HepG2 (cell line): ENCODE measurements around the gene ACTR1B.

ENCODE experiments used
- CEBPB ChIP-seq: IDR thresholded peaks from 2 replicates; pipeline ENCODE4 v1.6.1; 2011; ENCODE audit warnings: low read depth, low read length, improper control_type of control experiment, borderline replicate concordance
- CEBPG ChIP-seq: IDR thresholded peaks from 2 replicates; pipeline ENCODE4 v1.6.1; 2016
- CREB1 ChIP-seq, 2 experiments: fragments of 450-650 bp in 1 of 2; IDR thresholded peaks; 2 replicates each; pipeline ENCODE4 v1.6.1; 2016 to 2017; ENCODE audit warnings: control low read depth in 1 of 2, mild to moderate bottlenecking in 1 of 2, missing compliant biosample characterization in 1 of 2, missing genetic modification characterization in 1 of 2
- CTCF ChIP-seq: sonication (generic); formaldehyde crosslinking; IDR thresholded peaks from 2 replicates; pipeline ENCODE4 v1.5.0; 2020; ENCODE audit warnings: mild to moderate bottlenecking, missing genetic modification reagents, moderate library complexity
- EP300 ChIP-seq, 3 experiments: sonication (generic) in 1 of 3; formaldehyde crosslinking in 1 of 3; IDR thresholded peaks; 2 replicates each; pipeline versions ENCODE4 v1.5.1 to v1.6.1; 2011 to 2020; ENCODE audit warnings: low read depth in 2 of 3, low read length in 2 of 3, borderline replicate concordance in 1 of 3, improper control_type of control experiment in 1 of 3, mild to moderate bottlenecking in 1 of 3, missing genetic modification reagents in 1 of 3, moderate library complexity in 1 of 3
- ETV6 ChIP-seq: sonication (generic); formaldehyde crosslinking; conservative IDR thresholded peaks from 2 replicates; pipeline ENCODE4 v1.4.0; 2020; ENCODE audit warnings: missing genetic modification reagents
- FOXJ3 ChIP-seq: sonication (generic); formaldehyde crosslinking; IDR thresholded peaks from 2 replicates; pipeline ENCODE4 v1.4.0; 2020; ENCODE audit warnings: missing genetic modification reagents, mild to moderate bottlenecking, borderline replicate concordance
- GABPA ChIP-seq, 2 experiments: IDR thresholded peaks; 2 replicates each; pipeline ENCODE4 v1.6.1; 2011 to 2016; ENCODE audit warnings: low read depth in 2 of 2, low read length in 1 of 2, missing biosample characterization in 1 of 2, missing genetic modification characterization in 1 of 2
- KAT7 ChIP-seq: IDR thresholded peaks from 2 replicates; pipeline ENCODE4 v1.6.1; 2018; ENCODE audit warnings: borderline replicate concordance, missing compliant biosample characterization
- POLR2A ChIP-seq, 2 experiments: IDR thresholded peaks; 2 replicates each; pipeline ENCODE4 v1.6.1; 2011; ENCODE audit warnings: low read depth in 2 of 2, low read length in 2 of 2, mild to moderate bottlenecking in 1 of 2, moderate library complexity in 1 of 2; ENCODE audit not compliant: insufficient read depth in 1 of 2
- TARDBP ChIP-seq: sonication (generic); formaldehyde crosslinking; IDR thresholded peaks from 2 replicates; pipeline ENCODE4 v1.8.0; 2022; ENCODE audit warnings: mild to moderate bottlenecking, missing genetic modification reagents
- ZNF180 ChIP-seq: sonication (generic); formaldehyde crosslinking; IDR thresholded peaks from 2 replicates; pipeline ENCODE4 v1.4.0; 2020; ENCODE audit warnings: low read depth, missing genetic modification reagents, borderline replicate concordance
- ZNF563 ChIP-seq: sonication (generic); formaldehyde crosslinking; IDR thresholded peaks from 2 replicates; pipeline ENCODE4 v1.8.0; 2022; ENCODE audit warnings: mild to moderate bottlenecking, moderate library complexity, missing genetic modification reagents
- TF ChIP-seq, protein P1 (sequence below): sonication (generic); formaldehyde crosslinking; IDR thresholded peaks from 2 replicates; pipeline ENCODE4 v1.5.0; 2020; ENCODE audit warnings: mild to moderate bottlenecking, missing genetic modification reagents

GRCh38 chr2:97703741-97704140 lies 39.9 kb upstream of the ACTR1B start:
- TF ChIP-seq CTCF (CRISPR knock-in tag) (no peak), FOXJ3 (CRISPR knock-in tag) (no peak), CEBPB (no peak), CREB1 (IDR thresholded peaks at IDR 0.05) (no peak), CREB1 (CRISPR knock-in tag; IDR thresholded peaks at IDR 0.05) (no peak), EP300 (IDR thresholded peaks at IDR 0.05; ENCODE audit: low read depth in 2 of 2, low read length in 2 of 2) (no peak), EP300 (CRISPR knock-in tag; IDR thresholded peaks at IDR 0.05; ENCODE audit: borderline replicate concordance) (no peak), KAT7 (CRISPR knock-in tag) (no peak), CEBPG (no peak), POLR2A (IDR thresholded peaks at IDR 0.05; ENCODE audit: insufficient read depth in 1 of 2, low read depth in 2 of 2, low read length in 2 of 2) (no peak), ZNF180 (no peak), ETV6 (CRISPR knock-in tag) (no peak), TARDBP (CRISPR knock-in tag) (no peak), GABPA (IDR thresholded peaks at IDR 0.05; ENCODE audit: low read depth, low read length) (no peak), GABPA (CRISPR knock-in tag; IDR thresholded peaks at IDR 0.05; ENCODE audit: low read depth) (no peak), ZNF563 (CRISPR knock-in tag) (no peak)
- TF ChIP-seq, protein P1, sequence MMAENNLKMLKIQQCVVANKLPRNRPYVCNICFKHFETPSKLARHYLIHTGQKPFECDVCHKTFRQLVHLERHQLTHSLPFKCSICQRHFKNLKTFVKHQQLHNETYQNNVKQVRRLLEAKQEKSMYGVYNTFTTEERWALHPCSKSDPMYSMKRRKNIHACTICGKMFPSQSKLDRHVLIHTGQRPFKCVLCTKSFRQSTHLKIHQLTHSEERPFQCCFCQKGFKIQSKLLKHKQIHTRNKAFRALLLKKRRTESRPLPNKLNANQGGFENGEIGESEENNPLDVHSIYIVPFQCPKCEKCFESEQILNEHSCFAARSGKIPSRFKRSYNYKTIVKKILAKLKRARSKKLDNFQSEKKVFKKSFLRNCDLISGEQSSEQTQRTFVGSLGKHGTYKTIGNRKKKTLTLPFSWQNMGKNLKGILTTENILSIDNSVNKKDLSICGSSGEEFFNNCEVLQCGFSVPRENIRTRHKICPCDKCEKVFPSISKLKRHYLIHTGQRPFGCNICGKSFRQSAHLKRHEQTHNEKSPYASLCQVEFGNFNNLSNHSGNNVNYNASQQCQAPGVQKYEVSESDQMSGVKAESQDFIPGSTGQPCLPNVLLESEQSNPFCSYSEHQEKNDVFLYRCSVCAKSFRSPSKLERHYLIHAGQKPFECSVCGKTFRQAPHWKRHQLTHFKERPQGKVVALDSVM (CRISPR knock-in tag): no peak
